Muscle layer of colon (tissue), 2 donors: Measurements from ENCODE around the gene THAP7.
"Not testable (repeated sequence)": the region's sequence is repeated elsewhere in the genome, so short reads cannot be mapped to it uniquely, and the experiment has no call there.

ENCODE experiments used
- H3K27ac ChIP-seq: one replicate; pipeline ENCODE4 v1.7.0; 2013; ENCODE audit warnings: low read depth, mild to moderate bottlenecking, low read length, moderate library complexity
- H3K27me3 ChIP-seq, 2 donors: one replicate each; pipeline ENCODE4 v1.7.0; 2013; ENCODE audit warnings: low read length in 2 of 2, mild to moderate bottlenecking in 2 of 2; ENCODE audit not compliant: insufficient read depth in 2 of 2, control insufficient read depth in 1 of 2
- H3K36me3 ChIP-seq: one replicate; pipeline ENCODE4 v1.7.0; 2013; ENCODE audit warnings: mild to moderate bottlenecking, low read length; ENCODE audit not compliant: insufficient read depth
- H3K4me1 ChIP-seq: one replicate; pipeline ENCODE4 v1.7.0; 2013; ENCODE audit warnings: mild to moderate bottlenecking, low read length; ENCODE audit not compliant: insufficient read depth
- H3K4me3 ChIP-seq, 2 donors: one replicate each; pipeline ENCODE4 v1.7.0; 2013; ENCODE audit warnings: low read length in 2 of 2, low read depth in 1 of 2, mild to moderate bottlenecking in 1 of 2, moderate library complexity in 1 of 2
- H3K9ac ChIP-seq: one replicate; pipeline ENCODE4 v1.7.0; 2013; ENCODE audit warnings: low read length
- H3K9me3 ChIP-seq: one replicate; pipeline ENCODE4 v1.7.0; 2013; ENCODE audit warnings: mild to moderate bottlenecking, low read length
- donor health status: abdominal sarcoma.
- donor health status: Adenocarcinoma of cecum.

Gene THAP7

GRCh38 chr22:20977516-20978170 lies 24.3 kb downstream of the THAP7 start:
- Histone ChIP-seq H3K9me3 (no peaks in the 10 kb centered on the region), H3K27me3 (no peaks in the 10 kb centered on the region), H3K4me1 (peaks cover 20% of the 10 kb centered on the region), H3K9ac (no peak overlapping the region), H3K27ac (no peak overlapping the region), H3K36me3 (no peaks in the 10 kb centered on the region), H3K4me3 (no peak overlapping the region)

GRCh38 chr22:20977019-20977418 lies 24.9 kb downstream of the THAP7 start:
- H3K4me1 ChIP-seq: peaks cover 20% of the 10 kb centered on the region
- no peaks in the 10 kb centered on the region for H3K36me3 ChIP-seq
- no peaks in the 10 kb centered on the region for H3K27me3 ChIP-seq
- H3K9me3 ChIP-seq: no peaks in the 10 kb centered on the region
- no peak overlapping the region for H3K27ac ChIP-seq
- H3K9ac ChIP-seq: no peak overlapping the region
- no peak overlapping the region for H3K4me3 ChIP-seq

- H3K9ac ChIP-seq: no peak overlapping the region
- no peaks in the 10 kb centered on the region for H3K9me3 ChIP-seq
- H3K27ac ChIP-seq: no peak overlapping the region
- peaks cover 19% of the 10 kb centered on the region for H3K4me1 ChIP-seq
- H3K36me3 ChIP-seq: no peaks in the 10 kb centered on the region
- H3K27me3 ChIP-seq: no peaks in the 10 kb centered on the region
- H3K4me3 ChIP-seq: no peak overlapping the region
These were observed 25.5 kb downstream of the THAP7 start for GRCh38 chr22:20976291-20976877.

GRCh38 chr22:20975541-20976290 lies 26.2 kb downstream of the THAP7 start:
- Histone ChIP-seq H3K9me3 (no peaks in the 10 kb centered on the region), H3K9ac (no peak overlapping the region), H3K4me3 (no peak overlapping the region), H3K27me3 (no peaks in the 10 kb centered on the region), H3K4me1 (peaks cover 12% of the 10 kb centered on the region), H3K36me3 (no peaks in the 10 kb centered on the region), H3K27ac (no peak overlapping the region)

- Histone ChIP-seq H3K27me3 (no peaks in the 10 kb centered on the region), H3K27ac (no peak overlapping the region), H3K36me3 (no peaks in the 10 kb centered on the region), H3K4me3 (no peak overlapping the region), H3K4me1 (peaks cover under 1% of the 10 kb centered on the region), H3K9ac (no peak overlapping the region), H3K9me3 (no peaks in the 10 kb centered on the region)
These were observed 27.5 kb downstream of the THAP7 start for GRCh38 chr22:20974336-20974955.

GRCh38 chr22:20973634-20974286 lies 28.2 kb downstream of the THAP7 start:
- Histone ChIP-seq H3K4me1 (no peaks in the 10 kb centered on the region), H3K9ac (no peak overlapping the region), H3K27me3 (no peaks in the 10 kb centered on the region)

GRCh38 chr22:20972933-20973577 lies 28.9 kb downstream of the THAP7 start:
- no peaks in the 10 kb centered on the region for H3K4me1 ChIP-seq
- no peak overlapping the region for H3K9ac ChIP-seq

More at GRCh38 chr22:20973634-20974286, 28.2 kb downstream of the THAP7 start:
- Histone ChIP-seq H3K9me3 (no peaks in the 10 kb centered on the region), H3K36me3 (no peaks in the 10 kb centered on the region), H3K27ac (no peak overlapping the region), H3K4me3 (no peak overlapping the region)

GRCh38 chr22:20972014-20972694 lies 29.8 kb downstream of the THAP7 start:
- not testable (repeated sequence) for H3K27me3 ChIP-seq, H3K4me1 ChIP-seq, H3K4me3 ChIP-seq, H3K27ac ChIP-seq, H3K9ac ChIP-seq, H3K9me3 ChIP-seq, H3K36me3 ChIP-seq

More at GRCh38 chr22:20972933-20973577, 28.9 kb downstream of the THAP7 start:
- no peaks in the 10 kb centered on the region for H3K9me3 ChIP-seq
- H3K27ac ChIP-seq: no peak overlapping the region
- no peaks in the 10 kb centered on the region for H3K36me3 ChIP-seq
- no peak overlapping the region for H3K4me3 ChIP-seq
- no peaks in the 10 kb centered on the region for H3K27me3 ChIP-seq

GRCh38 chr22:20970939-20971657 lies 30.8 kb downstream of the THAP7 start:
- no peaks in the 10 kb centered on the region for H3K4me1 ChIP-seq
- H3K27ac ChIP-seq: no peak overlapping the region
- H3K27me3 ChIP-seq: no peaks in the 10 kb centered on the region
- no peak overlapping the region for H3K9ac ChIP-seq
- H3K4me3 ChIP-seq: no peak overlapping the region
- H3K9me3 ChIP-seq: no peaks in the 10 kb centered on the region
- H3K36me3 ChIP-seq: no peaks in the 10 kb centered on the region
